ENCODE results near the gene ZNF362. TPM values are rescaled to one million over a fixed set of nuclear protein-coding genes. Genes with fewer than 3 reads are reported as not detected.

Gene ZNF362
- total and polyA plus RNA-seq, 2 of the 13 experiments (the other 11 are each of a cell fraction or from before 2014, with no cell fraction given): 8.3 to 14.2 TPM

DNA sequence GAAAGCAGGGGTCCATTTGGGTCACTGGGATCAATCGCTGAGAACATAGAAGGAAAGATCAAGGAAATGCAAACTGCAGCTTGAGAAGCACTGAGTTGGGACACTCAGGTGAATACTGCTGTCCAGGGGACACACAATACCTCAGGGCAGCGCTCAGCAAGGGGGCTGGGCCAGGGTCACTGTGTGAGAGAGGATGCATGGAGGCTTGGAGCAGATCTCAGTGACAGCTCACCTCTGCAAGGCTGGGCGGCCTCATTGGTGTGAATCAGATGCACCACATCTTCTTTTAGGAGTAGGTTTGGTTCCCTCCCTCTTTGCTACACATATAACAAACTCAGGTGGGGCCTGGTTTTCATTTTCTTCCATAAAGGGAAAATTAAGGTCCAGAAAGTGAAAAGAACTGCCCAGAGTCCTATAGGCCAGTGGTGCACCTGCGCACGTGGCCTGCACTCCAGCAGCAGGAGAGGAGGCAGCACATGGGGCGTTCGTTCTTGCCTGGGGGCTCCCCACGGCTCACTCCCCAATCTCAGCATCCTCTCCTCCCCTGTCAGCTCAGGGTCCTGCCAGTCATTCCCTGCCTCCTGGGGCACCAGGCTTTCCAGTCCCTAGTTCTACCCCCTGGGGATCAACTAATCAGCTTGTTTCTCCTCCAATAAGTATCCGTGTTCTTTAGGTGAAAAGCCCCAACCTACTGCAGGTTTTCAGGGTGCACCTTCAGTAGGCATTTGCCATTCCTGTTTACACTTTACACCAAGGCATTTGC, 63.1 kb downstream of the ZNF362 start (continued):
- TF ChIP-seq, protein P1, sequence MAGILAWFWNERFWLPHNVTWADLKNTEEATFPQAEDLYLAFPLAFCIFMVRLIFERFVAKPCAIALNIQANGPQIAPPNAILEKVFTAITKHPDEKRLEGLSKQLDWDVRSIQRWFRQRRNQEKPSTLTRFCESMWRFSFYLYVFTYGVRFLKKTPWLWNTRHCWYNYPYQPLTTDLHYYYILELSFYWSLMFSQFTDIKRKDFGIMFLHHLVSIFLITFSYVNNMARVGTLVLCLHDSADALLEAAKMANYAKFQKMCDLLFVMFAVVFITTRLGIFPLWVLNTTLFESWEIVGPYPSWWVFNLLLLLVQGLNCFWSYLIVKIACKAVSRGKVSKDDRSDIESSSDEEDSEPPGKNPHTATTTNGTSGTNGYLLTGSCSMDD (CRISPR knock-in tag; IDR thresholded peaks at IDR 0.05): no peak
- no peak for TF ChIP-seq SCMH1 (CRISPR knock-in tag; IDR thresholded peaks at IDR 0.05; ENCODE audit: borderline replicate concordance)
- TF ChIP-seq, protein P2, sequence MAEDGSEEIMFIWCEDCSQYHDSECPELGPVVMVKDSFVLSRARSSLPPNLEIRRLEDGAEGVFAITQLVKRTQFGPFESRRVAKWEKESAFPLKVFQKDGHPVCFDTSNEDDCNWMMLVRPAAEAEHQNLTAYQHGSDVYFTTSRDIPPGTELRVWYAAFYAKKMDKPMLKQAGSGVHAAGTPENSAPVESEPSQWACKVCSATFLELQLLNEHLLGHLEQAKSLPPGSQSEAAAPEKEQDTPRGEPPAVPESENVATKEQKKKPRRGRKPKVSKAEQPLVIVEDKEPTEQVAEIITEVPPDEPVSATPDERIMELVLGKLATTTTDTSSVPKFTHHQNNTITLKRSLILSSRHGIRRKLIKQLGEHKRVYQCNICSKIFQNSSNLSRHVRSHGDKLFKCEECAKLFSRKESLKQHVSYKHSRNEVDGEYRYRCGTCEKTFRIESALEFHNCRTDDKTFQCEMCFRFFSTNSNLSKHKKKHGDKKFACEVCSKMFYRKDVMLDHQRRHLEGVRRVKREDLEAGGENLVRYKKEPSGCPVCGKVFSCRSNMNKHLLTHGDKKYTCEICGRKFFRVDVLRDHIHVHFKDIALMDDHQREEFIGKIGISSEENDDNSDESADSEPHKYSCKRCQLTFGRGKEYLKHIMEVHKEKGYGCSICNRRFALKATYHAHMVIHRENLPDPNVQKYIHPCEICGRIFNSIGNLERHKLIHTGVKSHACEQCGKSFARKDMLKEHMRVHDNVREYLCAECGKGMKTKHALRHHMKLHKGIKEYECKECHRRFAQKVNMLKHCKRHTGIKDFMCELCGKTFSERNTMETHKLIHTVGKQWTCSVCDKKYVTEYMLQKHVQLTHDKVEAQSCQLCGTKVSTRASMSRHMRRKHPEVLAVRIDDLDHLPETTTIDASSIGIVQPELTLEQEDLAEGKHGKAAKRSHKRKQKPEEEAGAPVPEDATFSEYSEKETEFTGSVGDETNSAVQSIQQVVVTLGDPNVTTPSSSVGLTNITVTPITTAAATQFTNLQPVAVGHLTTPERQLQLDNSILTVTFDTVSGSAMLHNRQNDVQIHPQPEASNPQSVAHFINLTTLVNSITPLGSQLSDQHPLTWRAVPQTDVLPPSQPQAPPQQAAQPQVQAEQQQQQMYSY (CRISPR knock-in tag; IDR thresholded peaks at IDR 0.05): no peak
- TF ChIP-seq, protein P3, sequence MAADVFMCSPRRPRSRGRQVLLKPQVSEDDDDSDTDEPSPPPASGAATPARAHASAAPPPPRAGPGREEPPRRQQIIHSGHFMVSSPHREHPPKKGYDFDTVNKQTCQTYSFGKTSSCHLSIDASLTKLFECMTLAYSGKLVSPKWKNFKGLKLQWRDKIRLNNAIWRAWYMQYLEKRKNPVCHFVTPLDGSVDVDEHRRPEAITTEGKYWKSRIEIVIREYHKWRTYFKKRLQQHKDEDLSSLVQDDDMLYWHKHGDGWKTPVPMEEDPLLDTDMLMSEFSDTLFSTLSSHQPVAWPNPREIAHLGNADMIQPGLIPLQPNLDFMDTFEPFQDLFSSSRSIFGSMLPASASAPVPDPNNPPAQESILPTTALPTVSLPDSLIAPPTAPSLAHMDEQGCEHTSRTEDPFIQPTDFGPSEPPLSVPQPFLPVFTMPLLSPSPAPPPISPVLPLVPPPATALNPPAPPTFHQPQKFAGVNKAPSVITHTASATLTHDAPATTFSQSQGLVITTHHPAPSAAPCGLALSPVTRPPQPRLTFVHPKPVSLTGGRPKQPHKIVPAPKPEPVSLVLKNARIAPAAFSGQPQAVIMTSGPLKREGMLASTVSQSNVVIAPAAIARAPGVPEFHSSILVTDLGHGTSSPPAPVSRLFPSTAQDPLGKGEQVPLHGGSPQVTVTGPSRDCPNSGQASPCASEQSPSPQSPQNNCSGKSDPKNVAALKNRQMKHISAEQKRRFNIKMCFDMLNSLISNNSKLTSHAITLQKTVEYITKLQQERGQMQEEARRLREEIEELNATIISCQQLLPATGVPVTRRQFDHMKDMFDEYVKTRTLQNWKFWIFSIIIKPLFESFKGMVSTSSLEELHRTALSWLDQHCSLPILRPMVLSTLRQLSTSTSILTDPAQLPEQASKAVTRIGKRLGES (CRISPR knock-in tag; IDR thresholded peaks at IDR 0.05; ENCODE audit: borderline replicate concordance): no peak
- no peak for TF ChIP-seq ARNTL (CRISPR knock-in tag; IDR thresholded peaks at IDR 0.05)
- no peak for TF ChIP-seq POGZ (CRISPR knock-in tag; IDR thresholded peaks at IDR 0.05)
- no peak for TF ChIP-seq BORCS8-MEF2B (CRISPR knock-in tag; IDR thresholded peaks at IDR 0.05)

All from HepG2 (cell line).